Measurements from ENCODE around the gene DMKN.

- TF ChIP-seq CTCF (IDR thresholded peaks at IDR 0.05; ENCODE audit: poor library complexity): no peak
- no peak for TF ChIP-seq EZH2 (IDR thresholded peaks at IDR 0.05; ENCODE audit: borderline replicate concordance)
Observed at GRCh38 chr19:35498220-35498619, 15.2 kb downstream of the DMKN start.
